ENCODE measurements around the gene BCKDHB.
"Not testable (repeated sequence)": the region's sequence is repeated elsewhere in the genome, so short reads cannot be mapped to it uniquely, and the experiment has no call there.

The BCKDHB gene

DNA sequence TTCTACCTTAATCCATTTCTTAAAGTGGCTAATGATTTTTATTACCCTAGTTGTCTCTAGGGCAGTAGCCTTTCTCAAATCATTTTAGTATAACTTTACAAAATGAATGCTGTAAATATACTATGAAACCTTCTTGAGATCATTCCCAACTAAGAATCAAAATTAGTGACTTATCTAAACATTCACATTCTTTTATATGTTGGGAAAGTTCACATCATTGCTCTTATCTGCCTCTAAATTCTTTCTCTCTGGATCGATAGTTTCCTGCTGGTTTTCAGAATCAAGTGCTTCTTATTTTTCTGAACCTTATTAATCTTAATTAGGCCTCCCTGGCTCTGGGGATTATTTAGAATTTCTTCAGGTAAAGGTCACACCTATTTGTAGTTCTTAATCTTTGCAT, 126.8 kb downstream of the BCKDHB start:
- TF ChIP-seq CTCF (IDR thresholded peaks at IDR 0.05; ENCODE audit: insufficient read depth, low read length, poor library complexity, severe bottlenecking): no peak
- Histone ChIP-seq H3K27me3 (replicated peaks; ENCODE audit: control insufficient read depth, insufficient read depth, low read length) (no peaks in the 10 kb centered on the region), H3K36me3 (ENCODE audit: control insufficient read depth, insufficient read depth, low read length) (no peaks in the 10 kb centered on the region; the same call in 1 of the 2 replicates), H3K4me3 (replicated peaks; ENCODE audit: low read depth, low read length) (no peak overlapping the region)
- DNase-seq (ENCODE audit: extremely low read depth, insufficient read length): no peak

DNA sequence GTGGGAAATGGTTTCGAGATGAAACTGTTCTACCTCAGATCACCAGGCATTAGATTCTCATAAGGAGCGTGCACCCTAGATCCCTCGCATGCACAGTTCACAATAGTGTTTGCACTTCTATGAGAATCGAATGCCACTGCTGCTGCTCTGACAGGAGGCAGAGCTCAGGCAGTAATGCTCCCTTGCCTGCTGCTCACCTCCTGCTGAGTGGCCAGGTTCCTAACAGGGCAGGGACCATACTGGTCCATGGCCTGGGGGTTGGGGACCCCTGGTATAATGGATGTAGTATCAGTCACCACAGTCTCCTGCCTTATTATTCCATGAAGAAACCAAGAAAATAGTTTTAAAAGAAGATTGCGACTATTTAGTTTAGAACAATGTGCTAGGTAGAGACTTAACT, 127.5 kb downstream of the BCKDHB start:
- Histone ChIP-seq H3K4me3 (replicated peaks; ENCODE audit: low read depth, low read length) (no peak overlapping the region), H3K36me3 (ENCODE audit: control insufficient read depth, insufficient read depth, low read length) (no peaks in the 10 kb centered on the region), H3K27me3 (replicated peaks; ENCODE audit: control insufficient read depth, insufficient read depth, low read length) (no peaks in the 10 kb centered on the region)
- TF ChIP-seq CTCF (IDR thresholded peaks at IDR 0.05; ENCODE audit: insufficient read depth, low read length, poor library complexity, severe bottlenecking): no peak
- DNase-seq (ENCODE audit: extremely low read depth, insufficient read length): no peak

GRCh38 chr6:80234401-80234800, 127.9 kb downstream of the BCKDHB start:
- DNase-seq (ENCODE audit: extremely low read depth, insufficient read length): no peak
- Histone ChIP-seq H3K4me3 (replicated peaks; ENCODE audit: low read depth, low read length) (no peak overlapping the region), H3K36me3 (ENCODE audit: control insufficient read depth, insufficient read depth, low read length) (no peaks in the 10 kb centered on the region), H3K27me3 (replicated peaks; ENCODE audit: control insufficient read depth, insufficient read depth, low read length) (no peaks in the 10 kb centered on the region)
- TF ChIP-seq CTCF (IDR thresholded peaks at IDR 0.05; ENCODE audit: insufficient read depth, low read length, poor library complexity, severe bottlenecking): no peak

DNA sequence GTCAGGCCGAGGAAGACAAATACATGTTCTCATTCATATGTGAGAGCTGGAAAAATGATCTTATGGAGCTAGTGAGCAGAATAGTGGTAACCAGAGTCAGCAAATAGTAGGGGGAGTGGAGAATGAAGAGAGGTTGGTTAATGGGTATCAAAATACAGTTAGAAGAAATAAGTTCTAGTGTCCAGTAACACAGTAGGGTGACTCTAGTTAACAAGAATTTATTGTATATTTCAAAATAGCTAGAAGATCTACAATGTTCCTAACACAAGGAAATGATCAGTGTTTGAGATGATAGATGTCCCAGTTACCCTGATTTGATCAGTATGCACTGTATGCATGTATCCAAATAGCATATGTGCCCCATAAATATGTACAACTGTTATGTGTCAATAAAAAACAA, 128.4 kb downstream of the BCKDHB start:
- no peak for DNase-seq (ENCODE audit: extremely low read depth, insufficient read length)
- Histone ChIP-seq H3K36me3 (ENCODE audit: control insufficient read depth, insufficient read depth, low read length) (no peaks in the 10 kb centered on the region), H3K27me3 (replicated peaks; ENCODE audit: control insufficient read depth, insufficient read depth, low read length) (no peaks in the 10 kb centered on the region), H3K4me3 (replicated peaks; ENCODE audit: low read depth, low read length) (no peak overlapping the region)
- no peak for TF ChIP-seq CTCF (IDR thresholded peaks at IDR 0.05; ENCODE audit: insufficient read depth, low read length, poor library complexity, severe bottlenecking)

GRCh38 chr6:80235647-80236046, 129.2 kb downstream of the BCKDHB start:
- Histone ChIP-seq H3K36me3 (ENCODE audit: control insufficient read depth, insufficient read depth, low read length) (no peaks in the 10 kb centered on the region), H3K27me3 (replicated peaks; ENCODE audit: control insufficient read depth, insufficient read depth, low read length) (no peaks in the 10 kb centered on the region), H3K4me3 (replicated peaks; ENCODE audit: low read depth, low read length) (no peak overlapping the region)
- no peak for TF ChIP-seq CTCF (IDR thresholded peaks at IDR 0.05; ENCODE audit: insufficient read depth, low read length, poor library complexity, severe bottlenecking)
- DNase-seq (ENCODE audit: extremely low read depth, insufficient read length): no peak

GRCh38 chr6:80238754-80239153, 132.3 kb downstream of the BCKDHB start:
- not testable (repeated sequence) for H3K36me3 ChIP-seq (ENCODE audit: control insufficient read depth, insufficient read depth, low read length); DNase-seq (ENCODE audit: extremely low read depth, insufficient read length); H3K4me3 ChIP-seq (replicated peaks; ENCODE audit: low read depth, low read length); H3K27me3 ChIP-seq (replicated peaks; ENCODE audit: control insufficient read depth, insufficient read depth, low read length)

Data from GM06990 (cell line).